Stimulated activated naive CD8-positive, alpha-beta T cell treated with anti-CD3 and anti-CD28 coated beads, Interleukin-15, amount 100 ng/mL, for 72 hours (primary cell): ENCODE results near the gene DZIP3.

Experiments
- ATAC-seq: fragments of 150-1000 bp; cut with Tn5 transposase; 2 replicates; pipeline ENCODE4 v1.10.0; 2021; ENCODE audit warnings: mild to moderate bottlenecking, moderate library complexity
- DNase-seq, 2 donors: peaks; one replicate each; pipeline ENCODE4 v3.0.0; 2021 to 2022
- H3K27ac Mint-ChIP-seq, 2 donors: one replicate each; pipeline ENCODE4 v1.8.0; 2022; ENCODE audit warnings: mild to moderate bottlenecking in 2 of 2, mixed read lengths in 2 of 2, moderate library complexity in 2 of 2
- H3K27me3 Mint-ChIP-seq: one replicate; pipeline ENCODE4 v1.8.0; 2022; ENCODE audit warnings: mixed read lengths
- H3K4me1 Mint-ChIP-seq: one replicate; pipeline ENCODE4 v1.8.0; 2022; ENCODE audit warnings: mild to moderate bottlenecking, mixed read lengths
- H3K4me3 Mint-ChIP-seq, 2 donors: one replicate each; pipeline ENCODE4 v1.8.0; 2022; ENCODE audit warnings: mild to moderate bottlenecking in 2 of 2, mixed read lengths in 2 of 2, moderate library complexity in 1 of 2
- H3K9me3 Mint-ChIP-seq, 2 donors: one replicate each; pipeline ENCODE4 v1.8.0; 2022; ENCODE audit warnings: mixed read lengths in 2 of 2

The DZIP3 gene, protein sequence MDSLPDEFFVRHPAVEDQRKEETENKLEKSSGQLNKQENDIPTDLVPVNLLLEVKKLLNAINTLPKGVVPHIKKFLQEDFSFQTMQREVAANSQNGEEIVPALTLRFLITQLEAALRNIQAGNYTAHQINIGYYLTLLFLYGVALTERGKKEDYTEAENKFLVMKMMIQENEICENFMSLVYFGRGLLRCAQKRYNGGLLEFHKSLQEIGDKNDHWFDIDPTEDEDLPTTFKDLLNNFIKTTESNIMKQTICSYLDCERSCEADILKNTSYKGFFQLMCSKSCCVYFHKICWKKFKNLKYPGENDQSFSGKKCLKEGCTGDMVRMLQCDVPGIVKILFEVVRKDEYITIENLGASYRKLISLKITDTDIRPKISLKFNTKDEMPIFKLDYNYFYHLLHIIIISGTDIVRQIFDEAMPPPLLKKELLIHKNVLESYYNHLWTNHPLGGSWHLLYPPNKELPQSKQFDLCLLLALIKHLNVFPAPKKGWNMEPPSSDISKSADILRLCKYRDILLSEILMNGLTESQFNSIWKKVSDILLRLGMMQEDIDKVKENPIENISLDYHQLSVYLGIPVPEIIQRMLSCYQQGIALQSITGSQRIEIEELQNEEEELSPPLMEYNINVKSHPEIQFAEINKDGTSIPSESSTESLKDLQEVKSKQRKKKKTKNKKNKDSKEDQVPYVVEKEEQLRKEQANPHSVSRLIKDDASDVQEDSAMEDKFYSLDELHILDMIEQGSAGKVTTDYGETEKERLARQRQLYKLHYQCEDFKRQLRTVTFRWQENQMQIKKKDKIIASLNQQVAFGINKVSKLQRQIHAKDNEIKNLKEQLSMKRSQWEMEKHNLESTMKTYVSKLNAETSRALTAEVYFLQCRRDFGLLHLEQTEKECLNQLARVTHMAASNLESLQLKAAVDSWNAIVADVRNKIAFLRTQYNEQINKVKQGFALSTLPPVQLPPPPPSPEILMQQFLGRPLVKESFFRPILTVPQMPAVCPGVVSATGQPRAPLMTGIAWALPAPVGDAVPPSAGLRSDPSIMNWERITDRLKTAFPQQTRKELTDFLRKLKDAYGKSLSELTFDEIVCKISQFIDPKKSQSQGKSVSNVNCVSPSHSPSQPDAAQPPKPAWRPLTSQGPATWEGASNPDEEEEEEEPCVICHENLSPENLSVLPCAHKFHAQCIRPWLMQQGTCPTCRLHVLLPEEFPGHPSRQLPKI

DNA sequence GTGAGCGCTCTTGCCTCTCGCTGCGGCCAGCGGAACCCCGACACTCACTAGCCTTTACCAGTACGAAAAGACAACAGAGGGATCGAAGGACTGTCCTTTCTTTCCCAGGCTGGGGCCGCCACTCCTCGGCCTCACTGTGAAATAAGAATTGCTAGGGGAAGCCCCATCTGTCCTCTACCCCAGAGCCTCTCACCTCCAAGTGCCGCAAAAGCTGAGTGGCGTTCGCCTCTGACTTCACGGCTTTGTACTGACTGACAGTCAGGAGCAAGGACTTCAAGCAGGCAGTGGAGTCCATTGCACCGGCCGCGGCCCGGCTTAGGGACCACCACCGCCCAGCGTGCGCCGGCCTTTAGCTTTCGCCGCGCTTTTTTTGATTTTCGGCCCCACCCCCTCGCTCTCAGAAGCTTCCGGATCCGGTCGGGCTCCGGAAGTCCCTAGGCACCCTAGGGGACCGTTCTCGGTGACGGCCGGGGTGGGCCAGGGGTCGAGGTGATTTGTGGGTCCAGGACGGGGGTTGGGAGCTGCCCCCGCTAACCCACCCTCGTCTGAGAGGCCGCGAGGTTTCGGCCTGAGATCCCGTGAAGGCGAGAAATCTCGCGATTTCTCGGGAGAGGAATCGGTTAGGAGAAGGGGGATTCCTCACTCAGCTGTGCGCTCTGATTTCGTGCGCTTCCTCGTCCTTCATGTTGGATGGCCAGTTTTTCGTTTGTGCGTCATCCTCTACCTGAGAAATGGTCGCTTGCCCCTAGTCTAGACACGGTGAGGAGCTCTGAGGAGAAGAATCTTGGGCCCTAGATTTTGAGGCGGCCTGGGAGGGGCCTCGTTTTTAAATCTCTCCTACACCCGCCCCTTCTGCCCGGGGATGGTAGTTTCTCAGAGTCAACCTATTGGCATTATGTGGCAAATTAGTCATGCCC lies at the start of gene DZIP3, which contains the start of gene CIP2A:
Gene DZIP3 (plus strand): TSS at position 642 of the 917 bp plus-strand sequence. CDS start 15,685 bp downstream, outside the sequence.
Gene CIP2A (minus strand): TSS at position 358 of the 917 bp plus-strand sequence. CDS start 63 bp downstream, at position 295.
- ATAC-seq (peak; percentile 95), DNase-seq (peak; percentile 93 to 95)
- Mint-ChIP-seq H3K9me3 (no peaks in the 10 kb centered on the region), H3K27ac (peak within 1 kb of the TSS; percentile 100), H3K4me3 (peak within 1 kb of the TSS; percentile 96 to 100), H3K27me3 (no peaks in the 10 kb centered on the region), H3K4me1 (peaks cover 54% of the 10 kb centered on the region)

DNA sequence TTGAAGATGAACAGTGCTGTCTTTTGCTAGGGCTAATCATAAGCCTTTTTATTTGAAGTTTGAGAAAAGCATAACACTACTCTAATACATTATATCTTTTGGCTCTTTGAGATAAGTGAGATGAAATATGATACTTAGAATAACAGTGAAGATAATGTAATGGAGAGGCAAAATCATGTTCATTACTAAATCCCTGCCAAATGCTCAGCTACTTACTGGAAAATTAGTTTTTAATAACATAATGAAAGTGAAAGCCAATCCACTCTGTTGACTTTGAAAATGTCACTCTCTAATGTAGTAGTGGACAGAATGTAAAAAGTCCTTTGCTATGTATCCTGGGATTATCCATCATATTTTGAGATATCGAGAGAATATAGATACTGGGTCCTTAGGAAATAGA lies 43.3 kb upstream of the DZIP3 start:
- H3K27ac Mint-ChIP-seq = no peak overlapping the region
- no peak overlapping the region for H3K4me3 Mint-ChIP-seq
- no peaks in the 10 kb centered on the region for H3K27me3 Mint-ChIP-seq
- H3K4me1 Mint-ChIP-seq = peaks cover 5% of the 10 kb centered on the region
- DNase-seq = no peak
- H3K9me3 Mint-ChIP-seq = no peaks in the 10 kb centered on the region
- no peak for ATAC-seq

DNA sequence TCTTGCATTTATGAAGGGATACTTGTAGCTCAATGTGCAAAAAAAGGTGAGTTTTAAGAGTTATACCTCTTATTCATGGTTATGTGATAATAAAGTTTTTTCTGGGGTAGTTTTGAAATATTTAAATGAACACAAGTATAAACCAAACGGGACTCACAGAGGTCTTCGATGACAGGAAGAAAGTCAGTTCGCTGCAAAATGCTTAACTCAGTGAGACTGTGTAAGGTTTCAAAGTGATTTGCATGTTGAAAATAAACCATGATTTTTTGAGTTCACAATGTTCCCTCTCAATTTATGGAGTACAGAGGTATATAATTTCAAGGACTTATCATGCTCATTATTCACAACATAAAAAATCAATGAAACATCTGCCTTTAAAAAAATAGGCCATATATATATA lies 42.8 kb upstream of the DZIP3 start:
- no peaks in the 10 kb centered on the region for H3K27me3 Mint-ChIP-seq
- H3K27ac Mint-ChIP-seq = no peak overlapping the region
- ATAC-seq (no peak), DNase-seq (no peak)
- H3K4me1 Mint-ChIP-seq = peaks cover 5% of the 10 kb centered on the region
- no peaks in the 10 kb centered on the region for H3K9me3 Mint-ChIP-seq
- H3K4me3 Mint-ChIP-seq = no peak overlapping the region

DNA sequence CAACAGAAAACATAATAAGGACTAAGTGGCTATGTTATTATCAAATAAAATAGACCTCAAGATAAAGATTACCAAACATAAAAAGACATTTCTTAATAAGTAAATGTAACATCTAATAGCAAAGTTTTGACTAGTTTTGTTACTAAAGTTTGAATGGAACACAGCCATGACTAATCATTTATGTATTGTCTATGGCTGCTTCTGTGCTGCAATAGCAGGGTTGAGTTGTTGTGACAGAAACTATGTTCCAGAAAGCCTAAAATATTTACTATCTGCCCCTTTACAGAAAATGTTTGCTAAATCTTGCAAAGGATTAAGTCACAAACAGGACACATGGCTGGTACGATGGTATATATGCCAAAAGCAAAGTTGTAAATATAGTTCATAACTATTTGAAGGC lies 41.2 kb upstream of the DZIP3 start:
- peaks cover 5% of the 10 kb centered on the region for H3K4me1 Mint-ChIP-seq
- DNase-seq (no peak), ATAC-seq (no peak)
- no peak overlapping the region for H3K4me3 Mint-ChIP-seq
- no peaks in the 10 kb centered on the region for H3K9me3 Mint-ChIP-seq
- no peaks in the 10 kb centered on the region for H3K27me3 Mint-ChIP-seq
- H3K27ac Mint-ChIP-seq = no peak overlapping the region

DNA sequence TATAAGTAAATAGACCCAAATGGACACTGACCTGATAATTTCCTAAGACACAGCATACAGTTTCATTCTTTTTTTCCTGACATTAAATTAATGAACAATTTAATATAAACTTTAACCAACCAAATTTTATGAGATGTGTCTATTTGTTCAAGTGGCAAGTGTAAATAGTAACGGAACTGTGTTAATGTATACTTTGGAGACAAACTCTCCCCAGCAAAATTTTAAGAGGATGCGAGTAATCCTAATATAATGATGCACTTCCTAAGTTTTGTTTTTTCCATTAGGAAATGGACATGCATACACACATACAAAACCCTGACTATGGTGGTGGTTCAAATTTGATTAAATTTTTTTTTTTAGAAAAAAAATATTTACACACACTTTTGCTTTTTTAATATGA lies 40.6 kb upstream of the DZIP3 start:
- H3K9me3 Mint-ChIP-seq = no peaks in the 10 kb centered on the region

DNA sequence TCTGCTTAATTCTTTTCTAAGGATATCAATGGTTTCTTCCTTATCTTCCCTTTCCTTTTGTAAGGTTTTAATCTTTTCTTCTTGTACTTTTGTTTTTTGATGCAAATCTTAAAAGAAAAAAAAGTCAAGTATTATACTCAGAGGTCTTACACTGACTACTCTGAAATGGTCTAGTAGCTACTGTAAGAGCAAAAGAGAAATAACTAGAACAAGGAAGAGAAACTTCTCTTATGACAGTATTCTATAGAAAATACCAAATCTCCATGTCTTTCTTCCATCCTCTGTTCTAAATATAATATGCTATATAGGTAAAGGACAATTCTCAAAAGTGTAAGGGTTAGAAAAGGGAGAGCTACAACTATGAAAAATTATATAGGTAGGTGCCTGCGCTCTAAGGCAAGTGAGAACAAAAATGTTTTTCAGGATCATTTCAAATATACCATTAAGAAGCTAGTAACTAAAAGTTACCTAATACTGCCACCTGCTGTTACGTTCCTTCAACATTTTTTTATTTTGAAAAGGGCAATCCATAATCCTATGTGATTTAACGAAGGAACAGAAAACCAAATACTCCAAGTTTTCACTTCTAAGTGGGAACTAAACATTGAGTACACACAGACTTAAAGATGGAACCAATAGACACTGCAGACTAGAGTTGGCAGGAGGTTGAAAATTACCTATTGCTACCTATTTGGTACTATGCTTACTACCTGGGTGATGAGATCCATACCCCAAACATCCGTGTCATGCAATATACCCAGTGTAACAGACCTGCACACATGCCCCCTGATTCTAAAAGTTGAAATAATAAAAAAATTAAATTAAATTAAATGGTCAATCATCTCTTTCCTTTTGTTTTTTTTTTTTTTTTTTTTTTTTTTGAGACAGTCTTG lies 37.0 kb upstream of the DZIP3 start:
- Mint-ChIP-seq H3K4me1 (no peaks in the 10 kb centered on the region), H3K9me3 (no peaks in the 10 kb centered on the region), H3K4me3 (no peak overlapping the region), H3K27me3 (no peaks in the 10 kb centered on the region), H3K27ac (peak overlapping the region; percentile 42 to 69)
- ATAC-seq (no peak), DNase-seq (no peak)

More for the DNA sequence above, 40.6 kb upstream of the DZIP3 start:
- ATAC-seq (no peak), DNase-seq (no peak)
- H3K27ac Mint-ChIP-seq = no peak overlapping the region
- H3K4me3 Mint-ChIP-seq = no peak overlapping the region
- H3K27me3 Mint-ChIP-seq = no peaks in the 10 kb centered on the region
- H3K4me1 Mint-ChIP-seq = peaks cover 5% of the 10 kb centered on the region

DNA sequence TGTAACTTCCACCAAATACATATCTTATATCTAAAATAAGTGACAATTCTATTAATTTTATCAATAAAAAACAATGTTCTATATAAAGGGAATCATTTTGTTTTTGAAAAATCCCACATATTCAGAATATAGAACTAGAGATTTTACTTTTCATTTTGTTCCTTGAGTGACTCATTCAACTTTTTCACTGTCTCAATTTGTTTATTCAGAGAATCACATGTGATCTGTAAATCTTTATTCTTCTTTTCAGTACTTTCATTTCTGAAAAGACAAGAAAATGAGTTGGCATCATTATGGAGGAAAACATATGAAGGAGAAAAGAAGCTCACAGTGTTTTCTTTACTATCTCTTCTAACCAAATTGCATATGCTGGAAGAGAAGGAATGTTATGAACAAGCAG lies 35.3 kb upstream of the DZIP3 start:
- Mint-ChIP-seq H3K27ac (no peak overlapping the region), H3K4me3 (no peak overlapping the region), H3K4me1 (no peaks in the 10 kb centered on the region), H3K9me3 (no peaks in the 10 kb centered on the region), H3K27me3 (no peaks in the 10 kb centered on the region)
- DNase-seq (no peak), ATAC-seq (no peak)

DNA sequence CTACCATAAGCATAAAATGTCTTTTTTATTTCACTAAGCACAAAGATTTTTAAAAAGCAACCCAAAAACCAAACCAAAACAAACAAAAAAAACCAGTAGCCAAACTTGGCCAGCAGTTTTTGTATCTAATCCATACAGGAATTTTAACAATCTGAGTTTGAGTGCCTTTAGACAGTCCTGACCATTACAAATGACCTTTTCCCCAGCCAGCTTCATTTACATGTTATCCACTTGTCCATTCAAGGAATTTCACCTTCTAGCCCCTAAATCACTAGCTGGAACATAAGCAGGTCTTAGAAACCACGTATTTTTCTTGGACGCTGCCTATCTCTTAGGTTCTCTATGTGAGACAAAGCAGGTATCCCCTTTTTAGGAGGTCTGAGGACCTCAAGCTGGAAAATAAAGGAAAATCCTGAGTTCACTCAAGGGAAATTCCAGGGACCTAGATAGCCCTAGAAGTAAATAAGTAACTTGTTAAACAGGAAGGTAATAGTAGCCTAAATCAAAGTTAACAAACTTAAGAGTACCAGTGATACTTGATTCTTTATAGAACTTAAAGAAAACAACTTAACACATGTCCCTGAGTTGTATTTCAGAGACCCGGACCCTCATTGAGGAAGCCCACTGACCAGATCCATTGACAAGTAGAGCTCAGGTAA lies 34.5 kb upstream of the DZIP3 start:
- ATAC-seq = no peak
- no peaks in the 10 kb centered on the region for H3K9me3 Mint-ChIP-seq
- H3K27me3 Mint-ChIP-seq = no peaks in the 10 kb centered on the region
- no peak for DNase-seq
- no peak overlapping the region for H3K4me3 Mint-ChIP-seq
- no peak overlapping the region for H3K27ac Mint-ChIP-seq
- no peaks in the 10 kb centered on the region for H3K4me1 Mint-ChIP-seq

DNA sequence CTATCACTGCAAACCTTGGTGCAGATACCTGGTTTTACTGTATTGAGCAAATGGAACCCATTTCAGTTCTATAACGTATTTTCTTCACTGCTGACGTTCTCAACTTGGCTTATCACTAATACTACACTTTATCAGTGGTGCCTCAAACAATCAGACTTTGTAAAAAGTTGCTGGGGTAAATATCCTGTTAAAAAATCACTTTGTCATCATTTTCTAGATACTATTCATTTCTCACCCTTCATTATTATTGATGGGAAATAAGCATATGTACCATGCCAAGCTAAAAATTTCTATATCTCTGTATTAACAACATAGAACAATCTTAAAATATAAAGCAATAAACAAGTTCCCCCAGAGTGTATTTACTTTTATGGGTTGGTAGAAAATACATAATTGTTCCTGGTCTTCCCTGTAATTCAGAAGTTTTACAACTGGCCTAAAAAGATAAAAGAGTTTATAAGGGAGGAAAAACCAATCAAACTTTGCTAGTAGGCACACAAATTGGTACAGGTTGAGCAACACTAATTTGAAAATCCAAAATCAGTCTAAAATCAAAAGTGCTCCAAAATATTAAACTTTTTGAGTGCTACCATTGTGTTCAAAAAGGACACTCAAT lies 33.4 kb upstream of the DZIP3 start:
- H3K9me3 Mint-ChIP-seq = no peaks in the 10 kb centered on the region
- DNase-seq = no peak
- ATAC-seq = no peak
- no peak overlapping the region for H3K4me3 Mint-ChIP-seq
- no peaks in the 10 kb centered on the region for H3K4me1 Mint-ChIP-seq
- no peaks in the 10 kb centered on the region for H3K27me3 Mint-ChIP-seq
- H3K27ac Mint-ChIP-seq = no peak overlapping the region

DNA sequence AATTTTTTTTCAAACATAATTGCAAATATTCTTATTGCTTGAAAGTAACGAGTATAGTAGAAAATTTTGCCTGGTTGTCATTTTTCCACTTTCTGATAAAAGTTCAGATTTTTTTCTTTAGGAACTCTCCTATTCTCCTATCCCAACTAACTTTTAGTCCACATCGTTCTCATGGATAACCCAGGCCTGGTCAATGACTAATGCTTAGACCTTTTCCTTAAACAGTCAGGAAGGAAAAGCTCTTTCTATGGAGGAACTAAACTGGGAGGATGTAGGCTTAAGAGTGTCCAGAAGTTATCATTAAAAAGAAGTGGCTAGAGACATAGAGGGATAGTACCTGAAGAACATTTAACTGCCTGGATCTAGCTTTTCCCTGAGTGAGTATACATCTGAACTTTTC lies 27.0 kb upstream of the DZIP3 start:
- Mint-ChIP-seq H3K4me3 (no peak overlapping the region), H3K27me3 (no peaks in the 10 kb centered on the region), H3K9me3 (no peaks in the 10 kb centered on the region), H3K27ac (no peak overlapping the region), H3K4me1 (no peaks in the 10 kb centered on the region)
- DNase-seq (no peak), ATAC-seq (no peak)

DNA sequence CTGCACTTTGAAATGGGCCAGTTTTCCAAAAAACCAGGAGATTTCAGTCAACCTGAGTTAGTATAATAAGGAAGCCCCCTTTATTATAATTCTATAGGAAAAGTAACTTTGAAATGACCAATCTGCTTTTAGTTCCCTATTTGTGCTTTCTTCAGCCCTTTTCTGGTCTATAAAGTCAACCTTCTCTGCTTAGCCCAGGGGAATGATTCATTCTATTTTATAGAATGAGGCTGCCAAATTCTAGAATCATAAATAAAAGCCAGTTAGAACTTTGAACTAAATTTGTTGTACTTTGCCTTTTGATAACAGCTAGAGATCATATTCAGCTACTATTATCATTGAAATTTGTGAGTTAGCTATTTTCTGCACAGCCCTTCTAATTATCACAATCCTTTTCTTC lies 25.0 kb upstream of the DZIP3 start:
- H3K4me1 Mint-ChIP-seq = no peaks in the 10 kb centered on the region
- no peaks in the 10 kb centered on the region for H3K27me3 Mint-ChIP-seq
- ATAC-seq = no peak
- no peak for DNase-seq
- H3K27ac Mint-ChIP-seq = no peak overlapping the region
- H3K9me3 Mint-ChIP-seq = no peaks in the 10 kb centered on the region
- H3K4me3 Mint-ChIP-seq = no peak overlapping the region

DNA sequence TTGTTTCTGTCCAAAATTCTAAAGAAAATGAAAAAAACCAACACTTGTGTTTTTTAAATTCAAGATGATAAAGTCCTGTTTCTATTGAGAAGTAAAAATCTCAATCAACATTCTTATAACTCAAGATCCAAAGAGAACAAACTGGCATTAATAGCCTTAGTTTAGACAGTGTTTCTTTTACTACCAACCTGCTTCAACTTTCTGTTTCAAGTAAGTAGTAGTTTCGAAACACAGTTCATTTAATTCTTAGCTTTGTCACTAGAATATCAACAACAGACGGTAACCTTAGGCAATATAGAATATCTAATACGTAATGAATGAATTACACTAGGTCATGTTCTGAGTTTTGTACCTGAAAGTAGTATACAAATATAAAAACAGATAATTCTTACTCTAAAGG lies 24.0 kb upstream of the DZIP3 start:
- H3K27me3 Mint-ChIP-seq = no peaks in the 10 kb centered on the region
- H3K4me3 Mint-ChIP-seq = no peak overlapping the region
- ATAC-seq = no peak
- DNase-seq = no peak
- no peaks in the 10 kb centered on the region for H3K9me3 Mint-ChIP-seq
- H3K4me1 Mint-ChIP-seq = no peaks in the 10 kb centered on the region
- H3K27ac Mint-ChIP-seq = no peak overlapping the region

DNA sequence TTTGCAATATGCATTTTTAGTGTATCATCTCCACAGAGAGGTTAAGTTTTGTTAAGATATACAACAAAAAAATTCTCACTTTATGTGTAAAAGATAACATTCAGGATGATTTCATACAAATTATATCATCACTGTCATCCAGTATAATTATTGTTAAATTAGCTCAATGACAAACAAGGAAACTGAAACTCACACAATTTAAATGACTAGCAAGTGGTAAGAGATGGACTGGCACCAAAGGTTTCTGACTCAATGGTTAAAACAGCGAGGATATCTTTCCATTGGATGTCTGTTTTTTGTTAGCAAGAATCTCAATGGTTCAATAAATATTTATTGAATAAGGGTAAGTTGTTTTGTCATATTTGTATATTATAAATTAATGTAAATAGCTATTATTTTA lies 22.9 kb upstream of the DZIP3 start:
- H3K4me3 Mint-ChIP-seq = no peak overlapping the region
- H3K9me3 Mint-ChIP-seq = no peaks in the 10 kb centered on the region
- no peak for DNase-seq
- no peak for ATAC-seq
- H3K4me1 Mint-ChIP-seq = no peaks in the 10 kb centered on the region
- H3K27ac Mint-ChIP-seq = no peak overlapping the region
- no peaks in the 10 kb centered on the region for H3K27me3 Mint-ChIP-seq
